ENCODE data around the gene NAGLU.

The NAGLU gene

GRCh38 chr17:42565523-42566214 lies 29.6 kb downstream of the NAGLU start:
- no peak for DNase-seq

GRCh38 chr17:42566215-42566882 lies 30.3 kb downstream of the NAGLU start:
- DNase-seq: no peak

DNA sequence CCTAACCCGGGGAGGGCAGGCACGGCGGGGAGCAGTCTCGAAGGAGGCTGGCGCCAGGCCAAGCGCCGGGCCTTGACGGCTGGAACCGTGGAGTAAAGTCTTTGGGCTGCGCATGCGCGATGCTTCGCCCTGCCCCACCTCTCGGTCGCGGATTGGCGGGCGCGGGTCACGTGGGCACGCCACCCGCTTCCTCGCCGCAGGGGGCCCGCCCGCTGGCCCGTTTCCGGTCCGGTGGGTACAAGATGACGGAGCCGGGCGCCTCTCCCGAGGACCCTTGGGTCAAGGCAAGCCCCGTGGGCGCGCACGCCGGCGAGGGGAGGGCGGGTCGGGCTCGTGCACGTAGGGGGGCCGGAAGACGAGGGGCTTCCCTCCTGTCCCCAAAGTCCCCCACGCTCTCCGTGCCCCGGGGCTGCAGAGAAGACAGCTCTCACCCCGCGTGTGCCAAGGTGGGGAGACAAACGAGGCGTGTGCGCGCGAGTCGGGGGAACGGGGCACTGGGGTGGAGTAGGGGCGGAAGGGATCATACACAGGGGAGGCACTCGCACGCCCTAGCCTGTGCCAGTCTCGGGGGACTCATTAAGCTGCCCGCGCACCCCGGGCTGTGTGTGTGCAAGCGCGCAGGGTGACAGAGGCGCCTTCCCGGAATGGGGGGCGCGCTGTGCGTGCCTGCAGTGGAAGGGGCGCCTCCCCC lies 31.0 kb downstream of the NAGLU start, which contains the start of gene MLX:
MLX (plus strand) TSS at position 218 of the 691 bp plus-strand sequence; CDS start at position 243, 25 bp downstream.
- DNase-seq: peak; percentile 69

DNA sequence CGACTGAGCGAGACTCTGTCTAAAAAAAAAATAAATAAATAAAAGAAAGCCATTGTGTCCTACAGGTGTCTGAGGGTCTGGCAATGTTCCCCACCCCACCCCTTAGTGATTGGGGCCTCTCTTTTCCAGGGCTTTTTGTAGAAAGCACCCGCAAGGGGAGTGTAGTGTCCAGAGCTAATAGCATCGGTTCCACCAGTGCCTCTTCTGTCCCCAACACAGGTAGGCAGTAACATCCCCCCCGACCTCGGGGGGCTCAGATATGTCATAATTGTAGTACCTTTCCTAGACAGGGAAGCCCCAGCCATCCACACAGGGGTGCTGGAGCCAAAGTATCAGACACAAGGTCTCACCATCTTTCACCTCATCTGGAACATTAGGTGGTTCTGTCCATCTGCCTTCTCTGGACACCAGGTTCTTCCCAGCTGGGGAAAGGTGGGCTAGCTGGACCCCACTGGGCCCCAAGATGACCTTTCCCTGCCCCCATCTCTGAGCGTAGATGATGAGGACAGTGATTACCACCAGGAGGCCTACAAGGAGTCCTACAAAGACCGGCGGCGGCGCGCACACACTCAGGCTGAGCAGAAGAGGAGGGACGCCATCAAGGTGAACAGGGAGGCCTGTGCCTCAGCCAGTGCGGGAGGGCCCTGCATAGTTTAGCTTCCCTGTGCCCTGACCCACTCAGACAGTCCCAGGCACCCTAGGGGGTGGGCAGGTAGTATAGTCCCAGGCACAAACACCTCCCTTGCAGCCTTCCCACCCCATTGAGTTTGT lies 32.5 kb downstream of the NAGLU start:
- DNase-seq: no peak

GRCh38 chr17:42571435-42572225 lies 35.6 kb downstream of the NAGLU start:
- no peak for DNase-seq

- no peak for DNase-seq
Measured at GRCh38 chr17:42573095-42573494, 37.1 kb downstream of the NAGLU start.

DNA sequence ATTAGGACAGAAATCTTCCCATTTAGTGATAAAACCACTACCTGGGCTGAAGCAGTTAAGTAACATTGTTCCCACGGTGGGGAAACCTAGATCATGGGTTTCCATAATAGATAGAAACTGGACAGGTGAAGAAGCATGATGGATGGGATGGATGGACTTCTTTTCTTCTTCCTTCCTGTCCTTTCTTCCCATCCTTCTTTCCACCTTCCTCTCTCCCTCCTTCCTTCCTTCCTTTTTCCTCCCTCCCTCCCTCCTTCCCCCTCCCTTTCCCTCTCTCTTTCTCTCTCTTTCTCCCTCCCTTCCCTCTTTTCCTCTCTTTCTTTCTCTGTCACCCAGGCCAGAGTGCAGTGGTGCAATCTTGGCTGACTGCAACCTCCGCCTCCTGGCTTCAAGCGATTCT lies 38.4 kb downstream of the NAGLU start:
- DNase-seq: no peak

DNA sequence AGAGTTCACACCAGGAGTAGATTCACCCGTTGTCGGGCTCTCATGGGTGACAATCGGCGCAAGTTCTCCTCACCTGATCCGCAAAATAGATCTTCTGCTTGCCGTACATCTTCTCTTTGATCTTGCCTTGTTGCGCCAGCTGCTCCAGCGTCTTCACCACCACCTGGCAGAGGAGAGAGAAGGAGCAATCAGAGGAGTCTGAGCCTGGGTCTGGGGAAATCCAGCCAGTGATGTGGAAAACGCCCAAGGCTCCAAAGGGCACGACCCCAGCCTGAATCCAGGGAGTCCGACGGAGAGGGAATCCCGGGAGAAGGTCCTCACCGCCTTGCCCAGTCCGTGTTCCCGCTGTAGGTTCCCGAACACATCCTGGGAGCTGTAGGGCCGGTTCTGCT lies 41.1 kb downstream of the NAGLU start:
- DNase-seq: no peak

- DNase-seq: peak; percentile 78
Measured at GRCh38 chr17:42577532-42578281, 41.7 kb downstream of the NAGLU start, which contains the start of gene PSMC3IP. Gene PSMC3IP (minus strand): TSS chr17:42577729. CDS start chr17:42577686, 43 bp downstream.

DNA sequence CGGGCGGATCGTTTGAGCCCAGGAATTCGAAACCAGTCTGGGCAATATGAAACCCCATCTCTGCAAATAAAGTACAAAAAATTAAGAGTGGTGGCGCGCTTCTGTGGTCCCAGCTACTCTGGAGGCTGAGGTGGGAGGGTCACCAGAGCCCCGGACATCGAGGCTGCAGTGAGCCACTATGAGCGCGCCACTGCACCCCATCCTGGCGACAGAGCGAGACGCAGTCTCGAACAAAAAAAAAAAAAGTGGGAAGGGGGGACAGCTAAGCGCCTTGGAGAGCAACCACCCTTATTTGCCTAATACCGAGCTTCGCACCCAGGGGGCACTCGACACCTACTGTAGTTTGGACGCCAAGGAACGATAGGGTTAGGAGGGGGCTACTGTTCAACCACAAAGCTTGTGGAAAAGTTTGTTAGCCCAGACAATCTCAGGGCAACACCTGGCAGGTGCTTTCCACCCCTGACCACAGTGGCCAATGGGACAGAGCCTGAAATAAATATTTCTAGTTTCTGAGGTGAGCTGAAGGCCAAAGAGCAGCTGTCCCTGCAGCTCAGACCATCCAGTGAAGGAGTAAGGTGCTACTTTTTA lies 42.3 kb downstream of the NAGLU start:
- DNase-seq: peak; percentile 47

- DNase-seq: no peak
Measured at GRCh38 chr17:42579794-42580551, 43.9 kb downstream of the NAGLU start.

DNA sequence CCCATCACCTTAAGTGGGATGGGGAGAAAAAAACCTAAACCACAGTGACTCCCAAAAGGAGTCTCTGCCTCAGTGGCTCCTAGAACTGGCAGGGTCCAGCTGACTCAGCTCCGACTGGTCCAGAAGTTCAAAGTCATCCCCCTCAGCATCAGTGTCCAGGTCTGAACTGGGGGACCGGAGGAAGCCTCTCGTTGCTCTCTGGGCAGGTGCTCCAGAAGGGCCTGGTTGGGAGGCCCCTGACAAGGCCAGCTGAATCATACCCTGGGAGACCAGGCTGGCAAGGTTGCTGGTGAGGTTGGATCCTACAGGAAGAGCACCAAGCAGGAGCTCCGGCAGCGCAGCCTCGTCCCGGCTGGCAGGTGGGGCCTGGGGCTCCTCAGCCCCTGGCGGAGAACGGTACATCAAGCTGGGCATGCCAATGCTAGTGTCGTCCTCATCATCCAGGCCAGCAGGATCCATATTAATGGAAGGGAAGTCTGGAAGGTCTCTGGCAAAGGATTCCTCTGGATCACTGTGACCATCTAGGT lies 45.8 kb downstream of the NAGLU start:
- no peak for DNase-seq

GRCh38 chr17:42584880-42585279 lies 48.8 kb downstream of the NAGLU start:
- no peak for DNase-seq

DNA sequence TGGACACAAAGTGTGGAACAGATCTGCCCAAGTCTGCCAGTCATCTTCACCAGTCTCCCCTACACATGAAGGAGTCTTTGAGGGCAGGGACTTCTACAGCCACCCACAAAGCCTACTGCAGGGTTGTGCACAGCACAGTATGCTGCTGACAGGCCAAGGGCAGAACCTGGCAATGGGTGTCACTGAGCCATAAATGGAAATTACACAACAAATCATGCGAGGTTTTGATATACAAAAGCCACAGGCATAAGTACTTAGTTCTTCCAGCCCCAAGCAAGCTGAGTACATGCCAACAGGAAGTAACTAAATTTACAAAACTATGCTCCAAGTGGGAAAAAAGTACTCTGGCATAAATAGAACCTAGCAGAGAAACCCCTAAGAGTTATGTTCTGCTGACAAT lies 49.3 kb downstream of the NAGLU start:
- DNase-seq: no peak

DNA sequence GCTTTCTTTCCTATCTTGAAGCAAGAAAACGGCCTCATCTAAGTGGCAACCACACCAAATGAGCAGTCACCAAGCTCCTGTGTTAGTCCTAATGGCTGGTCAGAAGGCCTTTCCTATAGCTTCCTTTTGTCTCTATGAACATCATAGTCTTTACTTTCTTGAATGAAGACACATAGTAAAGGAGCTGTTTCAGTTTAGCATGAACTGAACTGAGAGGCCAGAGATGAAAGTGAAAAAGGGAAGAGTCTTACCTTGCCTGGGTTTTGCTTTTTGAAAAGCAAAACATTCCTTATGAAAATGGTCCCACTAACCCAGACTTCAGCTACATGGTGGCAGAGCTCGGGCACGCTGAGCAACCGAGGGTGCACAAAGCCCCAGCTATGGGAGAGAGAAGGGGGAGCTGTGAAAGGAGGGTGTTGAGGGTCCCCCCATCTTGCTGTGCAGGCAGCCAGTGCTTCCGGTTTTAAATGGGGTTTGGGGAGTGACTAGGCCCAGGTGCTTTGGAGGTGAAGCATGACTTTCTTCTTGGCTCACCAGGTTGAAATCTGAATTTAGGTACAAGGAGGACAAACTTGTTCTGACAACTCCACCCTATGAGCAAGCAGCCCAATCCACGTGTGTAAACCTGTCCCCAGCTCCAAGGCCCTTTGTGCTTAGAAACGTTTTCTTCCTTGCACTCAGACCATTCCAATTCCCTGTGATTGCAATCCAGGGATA lies 50.6 kb downstream of the NAGLU start:
- no peak for DNase-seq

- DNase-seq: no peak
Measured at GRCh38 chr17:42590886-42591285, 54.8 kb downstream of the NAGLU start.

- DNase-seq: no peak
Measured at GRCh38 chr17:42591411-42591810, 55.4 kb downstream of the NAGLU start.
